ENCODE data around the gene TECTB. TPM values are rescaled to one million over a fixed set of nuclear protein-coding genes. Genes with fewer than 3 reads are reported as not detected.
A peak's percentile ranks its signal among the peaks of the same experiment; 100 is the strongest.

Gene TECTB
- total RNA-seq, 1 experiment from 2014 or later, result not detected

GRCh38 chr10:112258407-112258806 lies 24.8 kb upstream of the TECTB start:
- Histone ChIP-seq H3K4me3 (ENCODE audit: insufficient read depth, low read depth, low read length) (no peak overlapping the region), H3K27me3 (ENCODE audit: control insufficient read depth, insufficient read depth, low read length) (no peaks in the 10 kb centered on the region), H3K36me3 (replicated peaks; ENCODE audit: control insufficient read depth, insufficient read depth, low read length) (no peaks in the 10 kb centered on the region)
- DNase-seq, result no peak

GRCh38 chr10:112259688-112260087 lies 23.5 kb upstream of the TECTB start:
- DNase-seq, result no peak
- no peak overlapping the region for H3K4me3 ChIP-seq (ENCODE audit: insufficient read depth, low read depth, low read length)
- H3K27me3 ChIP-seq (ENCODE audit: control insufficient read depth, insufficient read depth, low read length), result no peaks in the 10 kb centered on the region
- H3K36me3 ChIP-seq (replicated peaks; ENCODE audit: control insufficient read depth, insufficient read depth, low read length), result no peaks in the 10 kb centered on the region

DNA sequence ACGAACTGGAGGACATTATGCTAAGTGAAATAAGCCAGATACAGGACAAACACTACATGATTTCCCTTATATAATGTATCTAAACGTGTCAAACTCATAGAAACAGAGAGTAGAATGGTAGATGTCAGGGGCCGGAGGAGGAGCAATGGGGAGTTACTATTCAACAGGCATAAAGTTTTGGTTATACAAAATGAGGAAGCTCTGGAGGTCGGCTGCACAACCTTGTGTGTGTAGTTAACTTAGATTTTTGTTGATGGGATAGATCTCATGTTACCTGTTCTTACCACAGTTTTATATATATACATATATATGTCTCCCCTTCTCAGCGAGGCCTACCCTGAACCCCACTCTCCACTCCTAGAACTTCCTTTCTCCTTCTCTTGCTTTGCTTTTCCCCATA lies 22.4 kb upstream of the TECTB start:
- Histone ChIP-seq H3K27me3 (ENCODE audit: control insufficient read depth, insufficient read depth, low read length) (no peaks in the 10 kb centered on the region), H3K4me3 (ENCODE audit: insufficient read depth, low read depth, low read length) (no peak overlapping the region), H3K36me3 (replicated peaks; ENCODE audit: control insufficient read depth, insufficient read depth, low read length) (no peaks in the 10 kb centered on the region)
- DNase-seq, result no peak

- Histone ChIP-seq H3K4me3 (ENCODE audit: insufficient read depth, low read depth, low read length) (no peak overlapping the region), H3K27me3 (ENCODE audit: control insufficient read depth, insufficient read depth, low read length) (no peaks in the 10 kb centered on the region), H3K36me3 (replicated peaks; ENCODE audit: control insufficient read depth, insufficient read depth, low read length) (no peaks in the 10 kb centered on the region)
- DNase-seq, result no peak
Observed at GRCh38 chr10:112261281-112261822, 21.8 kb upstream of the TECTB start.

DNA sequence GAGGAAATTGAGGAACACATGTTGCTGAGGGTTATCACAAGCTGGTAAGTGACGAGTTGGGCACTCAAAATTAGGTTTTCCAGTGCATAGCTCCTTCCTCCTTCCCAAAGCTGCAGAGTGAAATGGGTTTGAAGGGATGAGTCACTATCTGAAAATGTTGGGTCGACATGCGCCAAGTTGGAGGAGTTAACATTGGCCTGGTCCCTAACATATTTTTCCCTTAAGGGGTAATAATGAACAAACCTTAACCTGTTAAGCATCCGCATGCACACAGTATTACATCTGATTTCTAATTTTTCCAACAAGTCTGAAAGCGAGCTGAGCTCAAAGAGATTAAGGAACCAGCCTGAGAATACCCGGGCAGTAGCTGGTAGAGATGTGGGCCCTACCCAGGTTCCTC lies 20.7 kb upstream of the TECTB start:
- no peak for DNase-seq

GRCh38 chr10:112265745-112266144 lies 17.5 kb upstream of the TECTB start:
- H3K27me3 ChIP-seq (ENCODE audit: control insufficient read depth, insufficient read depth, low read length), result no peaks in the 10 kb centered on the region
- no peak overlapping the region for H3K4me3 ChIP-seq (ENCODE audit: insufficient read depth, low read depth, low read length)
- no peak for DNase-seq
- H3K36me3 ChIP-seq (replicated peaks; ENCODE audit: control insufficient read depth, insufficient read depth, low read length), result no peaks in the 10 kb centered on the region

More for the DNA sequence above, 20.7 kb upstream of the TECTB start:
- Histone ChIP-seq H3K4me3 (ENCODE audit: insufficient read depth, low read depth, low read length) (no peak overlapping the region), H3K27me3 (ENCODE audit: control insufficient read depth, insufficient read depth, low read length) (no peaks in the 10 kb centered on the region), H3K36me3 (replicated peaks; ENCODE audit: control insufficient read depth, insufficient read depth, low read length) (no peaks in the 10 kb centered on the region)

- Histone ChIP-seq H3K36me3 (replicated peaks; ENCODE audit: control insufficient read depth, insufficient read depth, low read length) (no peaks in the 10 kb centered on the region), H3K4me3 (ENCODE audit: insufficient read depth, low read depth, low read length) (no peak overlapping the region), H3K27me3 (ENCODE audit: control insufficient read depth, insufficient read depth, low read length) (no peaks in the 10 kb centered on the region)
- DNase-seq, result no peak
Observed at GRCh38 chr10:112269266-112269665, 13.9 kb upstream of the TECTB start.

DNA sequence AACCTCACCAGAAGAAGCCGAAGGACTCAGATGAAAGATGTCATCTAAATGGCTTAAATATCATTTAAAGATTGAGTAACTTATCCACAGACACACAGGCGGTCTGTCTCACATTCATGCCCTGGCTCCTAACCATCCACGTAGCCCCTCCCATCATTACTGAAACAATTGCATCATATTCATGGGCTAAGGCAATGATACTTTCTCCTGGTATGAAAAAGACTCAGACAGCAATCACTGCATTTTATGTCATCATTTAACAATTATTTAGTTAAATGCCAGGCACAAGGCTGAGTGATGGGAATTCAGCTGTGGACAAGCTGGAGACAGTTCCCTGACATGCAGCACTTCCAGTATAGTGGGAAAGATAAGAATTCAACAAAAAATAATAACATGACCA lies 11.2 kb upstream of the TECTB start:
- Histone ChIP-seq H3K27me3 (ENCODE audit: control insufficient read depth, insufficient read depth, low read length) (no peaks in the 10 kb centered on the region), H3K36me3 (replicated peaks; ENCODE audit: control insufficient read depth, insufficient read depth, low read length) (no peaks in the 10 kb centered on the region), H3K4me3 (ENCODE audit: insufficient read depth, low read depth, low read length) (no peak overlapping the region)
- no peak for DNase-seq

DNA sequence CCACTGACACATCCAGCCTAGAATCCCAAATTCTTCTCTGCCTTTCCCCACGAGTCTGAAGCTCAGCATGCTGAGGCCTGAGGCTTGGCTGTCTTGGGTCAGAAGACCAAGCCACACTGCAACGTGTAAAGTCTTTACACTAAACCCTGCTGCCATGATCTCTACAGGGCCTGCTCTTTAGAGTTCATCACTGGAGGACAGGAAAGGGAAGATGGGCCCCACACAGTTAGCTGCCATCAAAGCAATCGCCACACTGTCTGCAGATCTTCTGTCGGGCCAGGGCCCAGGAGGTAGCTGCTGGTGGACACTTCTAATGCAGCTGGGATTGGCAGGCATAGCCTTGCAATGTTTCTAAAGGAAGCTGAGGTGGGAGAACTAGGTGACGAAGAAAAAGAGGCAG lies 8.4 kb upstream of the TECTB start:
- Histone ChIP-seq H3K4me3 (ENCODE audit: insufficient read depth, low read depth, low read length) (no peak overlapping the region), H3K36me3 (replicated peaks; ENCODE audit: control insufficient read depth, insufficient read depth, low read length) (no peaks in the 10 kb centered on the region), H3K27me3 (ENCODE audit: control insufficient read depth, insufficient read depth, low read length) (no peaks in the 10 kb centered on the region)
- no peak for DNase-seq

GRCh38 chr10:112275512-112276245 lies 7.5 kb upstream of the TECTB start:
- Histone ChIP-seq H3K27me3 (ENCODE audit: control insufficient read depth, insufficient read depth, low read length) (no peaks in the 10 kb centered on the region), H3K4me3 (ENCODE audit: insufficient read depth, low read depth, low read length) (no peak overlapping the region), H3K36me3 (replicated peaks; ENCODE audit: control insufficient read depth, insufficient read depth, low read length) (no peaks in the 10 kb centered on the region)
- no peak for DNase-seq

DNA sequence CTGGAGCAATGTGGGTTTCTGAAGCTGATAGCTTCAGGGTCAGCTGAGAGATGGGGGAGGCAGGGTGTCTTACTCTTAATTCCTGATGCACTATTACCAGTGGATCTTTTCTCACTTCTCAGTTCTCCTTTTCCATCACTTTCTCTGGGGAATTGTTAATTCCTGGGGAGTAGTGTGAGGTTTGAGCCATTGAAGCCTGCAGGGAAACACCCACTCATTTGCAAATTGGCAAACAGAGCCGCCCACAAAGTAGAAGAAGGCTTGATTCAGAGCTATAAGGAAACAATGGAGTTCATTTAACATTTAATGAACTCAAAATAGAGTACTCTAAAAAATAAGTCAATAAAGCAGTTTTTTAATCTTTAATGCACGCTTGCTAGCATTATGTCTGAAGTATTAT lies 4.3 kb upstream of the TECTB start:
- no peaks in the 10 kb centered on the region for H3K27me3 ChIP-seq (ENCODE audit: control insufficient read depth, insufficient read depth, low read length)
- H3K4me3 ChIP-seq (ENCODE audit: insufficient read depth, low read depth, low read length), result no peak overlapping the region
- no peaks in the 10 kb centered on the region for H3K36me3 ChIP-seq (replicated peaks; ENCODE audit: control insufficient read depth, insufficient read depth, low read length)
- peak; percentile 25 for DNase-seq

DNA sequence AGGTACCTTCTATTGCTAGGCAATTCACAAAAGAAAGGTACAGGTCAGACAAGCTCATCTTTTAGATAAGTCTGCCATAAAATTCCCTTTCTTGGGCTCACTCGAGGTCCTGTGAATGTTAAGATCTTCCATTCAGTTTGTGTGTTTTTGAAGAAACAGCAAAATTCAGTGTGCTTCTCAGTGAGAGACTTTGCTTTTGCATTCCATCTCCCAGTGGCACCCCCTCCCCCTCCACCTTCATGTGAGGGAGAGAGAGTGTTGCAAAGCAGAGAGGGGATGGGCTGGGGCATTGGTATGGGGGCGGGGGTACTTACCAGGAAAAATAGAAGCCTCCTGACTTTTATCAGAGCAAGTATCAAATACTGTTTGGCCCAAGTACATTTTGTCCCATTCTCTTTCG lies 3.8 kb upstream of the TECTB start:
- DNase-seq, result peak; percentile 49

DNA sequence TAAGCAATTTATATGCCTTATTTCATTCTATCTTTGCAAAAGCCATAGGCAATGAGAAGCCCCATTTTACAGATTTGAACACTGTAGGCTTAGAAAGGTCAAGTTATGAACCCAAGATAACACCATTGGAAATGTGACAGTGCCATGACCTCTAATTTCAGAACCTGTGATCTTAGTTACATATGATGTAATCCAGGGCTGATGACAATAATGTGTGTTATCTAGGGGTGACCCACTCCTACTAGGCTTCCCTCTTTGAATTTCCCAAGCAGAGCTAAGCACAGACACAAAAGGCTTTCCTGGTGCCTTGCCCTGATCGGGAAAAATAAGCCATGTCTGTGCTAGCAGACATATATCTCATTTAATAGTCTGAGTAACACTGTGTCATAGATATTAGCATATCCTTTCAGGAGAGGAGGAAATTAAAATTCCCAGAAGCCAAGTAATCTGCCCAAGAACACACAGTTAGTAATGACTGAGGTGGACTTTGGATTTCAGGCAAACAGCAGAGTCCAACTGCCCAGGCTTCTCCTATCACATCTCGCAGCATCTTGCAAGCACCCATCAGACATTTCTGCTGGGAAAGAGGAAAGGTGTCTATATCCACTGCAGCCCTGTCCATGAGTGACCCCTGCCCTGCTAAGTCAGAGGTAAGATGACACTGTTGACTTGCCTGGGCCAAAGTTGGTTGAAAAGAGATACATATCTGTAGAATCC lies 2.8 kb upstream of the TECTB start:
- no peak for DNase-seq
- Histone ChIP-seq H3K4me3 (ENCODE audit: insufficient read depth, low read depth, low read length) (no peak overlapping the region), H3K36me3 (replicated peaks; ENCODE audit: control insufficient read depth, insufficient read depth, low read length) (no peaks in the 10 kb centered on the region), H3K27me3 (ENCODE audit: control insufficient read depth, insufficient read depth, low read length) (no peaks in the 10 kb centered on the region; the same call in 1 of the 2 replicates)

More for the DNA sequence above, 3.8 kb upstream of the TECTB start:
- H3K4me3 ChIP-seq (ENCODE audit: insufficient read depth, low read depth, low read length), result no peak overlapping the region
- H3K36me3 ChIP-seq (replicated peaks; ENCODE audit: control insufficient read depth, insufficient read depth, low read length), result no peaks in the 10 kb centered on the region
- no peaks in the 10 kb centered on the region for H3K27me3 ChIP-seq (ENCODE audit: control insufficient read depth, insufficient read depth, low read length)

- Histone ChIP-seq H3K4me3 (ENCODE audit: insufficient read depth, low read depth, low read length) (no peak overlapping the region), H3K36me3 (replicated peaks; ENCODE audit: control insufficient read depth, insufficient read depth, low read length) (no peaks in the 10 kb centered on the region), H3K27me3 (ENCODE audit: control insufficient read depth, insufficient read depth, low read length) (peaks cover 2% of the 10 kb centered on the region; the same call in 1 of the 2 replicates)
- no peak for DNase-seq
Observed at GRCh38 chr10:112282086-112282485, 1.1 kb upstream of the TECTB start.

Measured in H7 (cell line).